Vagina (tissue), 2 donors: ENCODE results near the gene ABCB8.
A peak's percentile ranks its signal among the peaks of the same experiment; 100 is the strongest.

Experiments used
- POLR2A ChIP-seq, 2 donors: fragments of 450-650 bp; IDR thresholded peaks; one replicate each; pipeline ENCODE4 v1.6.1; 2017; ENCODE audit warnings: antibody characterized with exemption in 2 of 2, mild to moderate bottlenecking in 2 of 2, moderate library complexity in 2 of 2
- POLR2AphosphoS5 ChIP-seq, 2 donors: sonication (generic); formaldehyde crosslinking; IDR thresholded peaks; one replicate each; pipeline ENCODE4 v1.9.0; 2017; ENCODE audit warnings: antibody characterized with exemption in 2 of 2, mild to moderate bottlenecking in 2 of 2, low read depth in 1 of 2; ENCODE audit not compliant: insufficient read depth in 1 of 2
- TF ChIP-seq, protein P1 (sequence below), 3 experiments: fragments of 450-650 bp in 2 of 3; fragments of 200-600 bp in 1 of 3; sonication (generic) in 1 of 3; IDR thresholded peaks; one replicate each; pipeline ENCODE4 v1.5.1; 2017 to 2019; ENCODE audit warnings: antibody characterized with exemption in 3 of 3, mild to moderate bottlenecking in 2 of 3, moderate library complexity in 2 of 3

DNA sequence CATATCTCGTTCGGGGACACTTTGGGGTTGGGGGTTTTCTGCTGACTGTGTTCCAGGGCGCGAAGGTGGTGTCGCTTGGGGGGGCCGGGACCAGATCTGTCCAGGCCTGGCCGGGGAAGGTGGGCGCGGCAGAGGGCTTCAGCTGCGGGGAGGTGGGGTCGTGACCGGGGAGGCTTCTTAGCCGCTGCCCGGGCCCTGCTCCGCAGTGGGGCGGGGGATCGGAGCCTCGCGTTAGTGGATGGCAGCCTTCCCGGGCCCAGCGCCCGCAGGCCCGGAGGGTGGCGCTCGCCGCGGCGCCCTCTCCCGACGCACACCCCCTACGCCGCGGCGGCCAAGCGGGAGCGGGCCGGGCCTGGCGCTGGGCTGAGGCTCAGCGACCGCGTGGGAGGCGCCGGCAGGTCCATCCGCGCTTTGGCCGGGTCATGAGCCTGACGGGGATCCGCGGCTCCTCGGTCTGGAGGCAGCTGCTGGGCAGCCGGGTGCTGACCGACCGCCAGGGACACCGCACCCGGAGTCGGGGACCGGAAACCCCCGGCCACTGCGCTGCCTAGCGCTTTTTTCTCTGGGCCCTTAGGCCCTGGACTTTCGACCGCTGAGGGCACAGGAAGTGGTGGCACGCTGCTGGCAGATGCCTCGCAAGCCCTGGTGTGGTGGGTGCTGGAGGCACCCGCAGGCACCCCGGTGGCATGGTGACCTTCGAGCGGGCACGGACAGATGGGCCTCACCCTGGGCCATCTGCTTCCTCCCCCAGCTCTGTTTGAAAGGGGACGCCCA lies 59.2 kb downstream of the ABCB8 start:
- no peak for TF ChIP-seq POLR2A (IDR thresholded peaks at IDR 0.05)
- TF ChIP-seq, protein P1, sequence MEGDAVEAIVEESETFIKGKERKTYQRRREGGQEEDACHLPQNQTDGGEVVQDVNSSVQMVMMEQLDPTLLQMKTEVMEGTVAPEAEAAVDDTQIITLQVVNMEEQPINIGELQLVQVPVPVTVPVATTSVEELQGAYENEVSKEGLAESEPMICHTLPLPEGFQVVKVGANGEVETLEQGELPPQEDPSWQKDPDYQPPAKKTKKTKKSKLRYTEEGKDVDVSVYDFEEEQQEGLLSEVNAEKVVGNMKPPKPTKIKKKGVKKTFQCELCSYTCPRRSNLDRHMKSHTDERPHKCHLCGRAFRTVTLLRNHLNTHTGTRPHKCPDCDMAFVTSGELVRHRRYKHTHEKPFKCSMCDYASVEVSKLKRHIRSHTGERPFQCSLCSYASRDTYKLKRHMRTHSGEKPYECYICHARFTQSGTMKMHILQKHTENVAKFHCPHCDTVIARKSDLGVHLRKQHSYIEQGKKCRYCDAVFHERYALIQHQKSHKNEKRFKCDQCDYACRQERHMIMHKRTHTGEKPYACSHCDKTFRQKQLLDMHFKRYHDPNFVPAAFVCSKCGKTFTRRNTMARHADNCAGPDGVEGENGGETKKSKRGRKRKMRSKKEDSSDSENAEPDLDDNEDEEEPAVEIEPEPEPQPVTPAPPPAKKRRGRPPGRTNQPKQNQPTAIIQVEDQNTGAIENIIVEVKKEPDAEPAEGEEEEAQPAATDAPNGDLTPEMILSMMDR (IDR thresholded peaks at IDR 0.05), result peak in 1 of 3 experiments; percentile 32
- peak in 1 of 2 donors; percentile 30 for TF ChIP-seq POLR2AphosphoS5 (IDR thresholded peaks at IDR 0.05; ENCODE audit: insufficient read depth in 1 of 2, low read depth in 1 of 2)
